HG03064 (cell line): ENCODE measurements around the gene NHLRC4.

Experiments used
- ATAC-seq: cut with Tn5 transposase; IDR thresholded peaks from one replicate; pipeline ENCODE4 v1.9.1; 2021; ENCODE audit warnings: low read depth; ENCODE audit not compliant: unreplicated experiment

The NHLRC4 gene

DNA sequence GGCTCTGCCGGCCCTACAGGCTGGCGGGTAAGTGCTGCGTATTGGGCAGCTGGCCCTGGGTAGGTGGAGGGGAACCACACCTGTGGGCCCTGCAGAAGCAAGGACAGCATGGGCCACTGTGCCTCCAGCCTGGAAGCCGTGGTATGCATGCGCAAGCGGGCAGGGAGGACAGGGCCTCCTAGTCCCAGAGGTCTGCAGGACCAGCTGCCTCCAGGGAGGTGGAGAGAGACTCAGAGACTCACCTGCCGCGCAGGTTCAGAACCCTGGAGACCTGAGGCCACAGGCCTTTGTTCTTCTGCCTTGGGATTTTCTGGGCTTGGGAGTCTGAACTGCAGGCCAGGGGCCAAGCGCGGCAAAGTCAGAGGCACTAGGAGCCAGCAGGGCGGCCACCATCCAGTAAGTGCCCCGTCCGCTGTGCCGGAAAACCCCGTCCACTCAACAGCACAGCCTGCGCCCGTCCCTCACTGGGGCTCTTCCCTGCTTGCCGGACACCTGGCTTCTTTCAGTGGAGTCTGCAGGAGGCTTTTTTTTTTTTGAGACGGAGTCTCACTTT is 14.2 kb downstream of the NHLRC4 start:
- ATAC-seq = no peak

DNA sequence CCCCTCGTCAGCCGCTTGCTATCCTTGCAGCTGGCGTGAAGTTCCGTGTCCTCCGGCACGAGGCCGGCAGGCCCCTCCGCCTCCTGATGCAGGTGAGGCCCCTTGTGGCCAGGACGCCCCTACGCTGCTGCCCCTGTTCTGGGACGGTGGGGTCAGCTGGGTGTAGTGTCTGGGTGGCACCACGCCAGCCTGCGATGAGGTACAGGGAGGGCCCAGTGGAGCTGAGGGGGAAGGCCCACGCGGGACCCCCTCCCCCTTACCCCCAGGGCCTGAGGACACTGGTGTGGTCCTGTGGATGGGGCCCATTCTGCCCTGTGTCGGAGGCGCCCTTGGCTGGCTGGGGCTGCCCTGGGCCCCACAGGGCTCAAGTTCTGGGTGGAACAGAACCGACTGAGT is 15.4 kb downstream of the NHLRC4 start:
- no peak for ATAC-seq

DNA sequence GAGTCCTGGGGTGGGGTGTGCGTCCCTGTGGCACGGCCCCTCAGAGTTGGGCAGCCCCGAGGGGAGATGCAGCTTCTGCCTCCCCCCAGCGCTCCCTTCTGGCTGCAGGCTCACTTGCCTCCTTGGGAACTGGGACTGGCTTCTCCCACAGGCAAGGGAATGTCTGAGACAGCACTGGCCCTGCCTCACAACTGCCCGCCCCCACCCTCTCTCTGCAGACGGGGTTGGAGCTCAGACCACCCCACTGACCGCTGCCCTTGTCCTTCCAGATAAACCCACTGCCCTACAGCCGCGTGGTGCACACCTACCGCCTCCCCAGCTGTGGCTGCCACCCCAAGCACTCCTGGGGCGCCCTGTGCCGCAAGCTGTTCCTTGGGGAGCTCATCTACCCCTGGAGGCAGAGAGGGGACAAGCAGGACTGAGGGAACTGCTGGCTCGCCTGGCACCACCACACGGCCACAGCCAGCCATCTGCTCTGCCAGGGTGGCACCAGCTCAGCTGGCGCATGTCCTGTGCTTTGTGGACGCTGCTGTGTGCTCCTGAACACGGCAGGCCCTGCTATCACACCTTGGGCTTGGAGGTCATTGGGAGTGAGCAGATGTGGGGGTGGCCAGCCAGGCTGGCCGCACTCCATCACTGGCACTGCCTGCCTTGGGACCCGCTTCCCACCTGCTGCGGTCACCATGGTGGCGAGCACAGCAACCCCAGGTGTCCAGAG is 16.0 kb downstream of the NHLRC4 start:
- ATAC-seq = no peak

DNA sequence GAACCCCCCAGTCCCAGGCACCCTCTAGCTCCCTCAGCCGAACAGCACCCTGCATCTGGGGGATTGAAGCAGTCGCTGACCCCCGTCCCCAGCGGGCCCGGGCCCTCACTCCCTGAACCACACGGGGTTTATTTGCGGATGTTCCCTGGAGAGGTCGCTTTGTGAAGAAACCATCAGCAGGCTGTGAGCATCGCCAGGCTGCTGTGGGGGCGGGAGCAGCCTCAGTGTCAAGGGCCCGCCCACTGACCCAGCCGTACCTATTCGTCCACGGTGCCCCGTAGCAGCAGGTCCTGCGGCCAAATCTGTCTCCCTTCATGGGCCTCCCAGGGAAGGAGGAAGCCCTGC is 16.6 kb downstream of the NHLRC4 start:
- no peak for ATAC-seq

DNA sequence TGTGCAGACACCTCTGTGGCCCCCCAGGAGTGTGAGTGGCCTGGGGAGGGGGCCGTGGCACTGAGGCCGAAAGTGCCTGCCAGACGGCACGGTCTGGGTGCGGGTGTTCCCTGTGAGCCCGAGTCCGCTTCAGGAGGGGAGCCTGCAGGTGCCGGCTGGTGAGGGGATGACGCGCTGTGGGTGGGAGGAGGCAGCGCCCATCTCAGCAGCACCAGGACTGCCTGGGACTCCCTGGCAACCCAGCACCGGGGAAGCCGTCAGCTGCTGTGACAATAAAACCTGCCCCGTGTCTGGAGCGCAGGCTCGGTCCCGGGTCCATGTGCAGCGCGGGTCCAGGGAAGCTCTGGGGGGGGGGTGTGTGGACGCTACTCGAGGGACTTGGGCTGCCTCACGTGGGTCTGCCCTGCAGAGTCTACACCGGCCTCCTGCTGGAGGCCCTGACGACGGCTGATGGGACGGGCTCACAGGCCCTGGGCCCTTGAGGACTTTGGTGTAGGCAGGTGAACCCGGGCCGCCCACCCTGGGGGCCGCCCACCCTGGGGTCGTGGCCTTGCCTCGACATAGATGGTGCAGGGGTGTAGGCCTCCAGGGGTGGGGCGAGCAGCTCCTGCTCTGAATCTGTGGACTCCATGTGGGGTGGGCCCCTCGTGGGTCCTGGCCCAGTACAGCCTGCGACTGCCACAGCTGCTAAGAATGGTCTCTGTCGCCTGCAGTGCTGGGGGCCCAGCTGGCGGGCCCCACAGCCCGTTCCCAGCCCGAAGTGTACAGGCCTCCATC is 17.2 kb downstream of the NHLRC4 start:
- no peak for ATAC-seq

DNA sequence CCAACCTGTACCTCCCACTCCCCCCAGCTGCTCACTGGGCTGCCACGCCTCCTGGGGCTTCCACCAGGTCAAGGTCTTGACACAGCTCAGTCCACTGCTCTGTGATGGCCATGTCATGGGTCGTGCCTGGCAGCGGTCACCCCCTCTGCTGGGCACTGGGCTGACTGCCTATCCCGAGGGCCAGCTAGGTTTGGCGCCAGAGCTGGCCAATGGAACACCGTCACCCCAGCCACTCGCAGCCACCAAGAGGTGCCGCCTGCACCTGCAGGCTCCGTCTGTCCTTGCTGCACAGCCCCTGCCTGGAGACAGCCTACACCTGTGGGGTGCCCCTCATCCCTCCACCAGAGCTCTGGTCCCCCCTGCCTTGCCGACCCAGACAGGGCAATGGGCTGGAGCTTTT is 18.5 kb downstream of the NHLRC4 start:
- ATAC-seq = no peak

DNA sequence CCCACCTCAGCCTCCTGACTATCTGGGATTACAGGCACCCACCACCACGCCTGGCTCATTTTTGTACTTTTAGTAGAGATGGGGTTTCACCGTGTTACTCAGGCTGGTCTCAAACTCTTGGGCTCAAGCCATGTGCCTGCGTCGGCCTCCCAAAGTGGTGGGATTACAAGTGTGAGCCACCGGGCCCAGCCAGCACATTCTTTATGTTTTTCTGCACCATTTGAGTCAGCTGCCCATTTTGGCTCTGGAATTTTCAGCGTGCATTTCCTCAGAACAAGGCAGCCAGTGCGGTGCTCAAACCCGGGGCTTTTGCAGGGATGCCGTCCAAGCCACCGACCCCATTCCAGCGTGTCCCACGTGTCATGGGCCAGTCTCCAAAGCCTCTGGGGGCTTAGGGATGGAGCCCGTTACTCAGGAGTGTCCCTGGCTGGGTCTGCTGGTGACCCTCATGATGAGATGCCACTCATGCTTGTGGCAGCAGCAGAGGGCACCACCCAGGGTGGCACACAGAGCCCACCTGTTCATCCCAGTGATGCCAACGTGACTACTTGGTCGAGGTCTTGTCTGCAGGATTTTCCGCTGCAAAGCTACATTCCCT is 19.3 kb downstream of the NHLRC4 start:
- ATAC-seq = no peak

DNA sequence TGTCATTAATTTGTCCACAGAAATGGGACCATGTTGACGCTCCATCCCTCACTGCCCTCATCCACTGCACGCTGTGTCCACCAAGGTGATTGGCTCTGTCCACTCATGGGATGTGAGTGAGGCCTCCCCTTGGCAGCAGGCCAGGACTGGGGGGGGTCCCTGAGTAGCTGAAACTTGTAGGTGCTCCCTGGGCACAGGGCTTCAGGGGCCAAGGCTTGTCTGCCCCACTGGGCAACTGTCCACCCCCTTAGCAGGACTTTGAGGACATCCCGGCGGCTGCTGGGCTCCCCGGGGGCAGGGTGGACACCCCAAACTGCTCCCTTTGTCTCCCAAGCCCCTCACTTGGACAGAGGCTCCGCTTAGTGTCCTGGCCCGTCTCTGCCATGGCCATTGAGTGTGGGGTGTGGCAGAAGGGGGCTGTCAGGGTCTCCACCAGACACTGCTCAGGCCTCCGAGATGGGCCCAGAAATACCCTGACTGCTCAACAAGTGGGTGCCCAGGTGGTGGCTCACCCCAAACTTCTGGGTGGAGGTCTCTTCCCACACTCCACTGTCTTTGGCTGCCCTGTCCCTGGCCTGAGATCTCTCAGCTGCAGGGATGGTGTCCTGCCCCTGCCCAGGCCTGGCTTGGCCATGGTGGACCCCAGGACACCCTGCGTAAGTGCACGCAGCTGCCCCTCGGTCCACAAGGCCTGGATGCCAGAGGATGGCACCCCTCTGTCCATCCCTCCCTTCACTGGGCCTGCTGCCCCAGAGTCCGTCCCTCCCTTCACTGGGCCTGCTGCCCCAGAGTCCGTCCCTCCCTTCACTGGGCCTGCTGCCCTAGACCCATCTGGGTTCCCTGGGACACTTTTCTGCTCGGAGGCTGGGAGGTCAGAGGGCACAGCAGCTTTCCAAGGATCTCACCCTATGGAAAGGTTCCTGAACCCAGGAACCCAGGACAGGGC is 20.1 kb downstream of the NHLRC4 start:
- ATAC-seq = no peak

DNA sequence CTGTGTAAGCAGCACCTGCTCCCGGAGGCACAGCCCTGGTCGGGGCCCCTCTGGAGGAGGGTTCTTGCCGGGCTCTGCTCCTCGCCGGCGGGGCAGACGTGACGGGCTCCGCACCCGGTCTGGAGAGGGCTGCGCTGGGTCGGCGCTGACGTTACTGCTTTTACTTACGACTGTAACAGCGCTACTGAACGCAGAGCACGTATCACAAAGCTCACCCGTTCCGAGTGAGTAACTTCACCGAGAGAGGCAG is 21.8 kb downstream of the NHLRC4 start:
- peak; percentile 19 for ATAC-seq

DNA sequence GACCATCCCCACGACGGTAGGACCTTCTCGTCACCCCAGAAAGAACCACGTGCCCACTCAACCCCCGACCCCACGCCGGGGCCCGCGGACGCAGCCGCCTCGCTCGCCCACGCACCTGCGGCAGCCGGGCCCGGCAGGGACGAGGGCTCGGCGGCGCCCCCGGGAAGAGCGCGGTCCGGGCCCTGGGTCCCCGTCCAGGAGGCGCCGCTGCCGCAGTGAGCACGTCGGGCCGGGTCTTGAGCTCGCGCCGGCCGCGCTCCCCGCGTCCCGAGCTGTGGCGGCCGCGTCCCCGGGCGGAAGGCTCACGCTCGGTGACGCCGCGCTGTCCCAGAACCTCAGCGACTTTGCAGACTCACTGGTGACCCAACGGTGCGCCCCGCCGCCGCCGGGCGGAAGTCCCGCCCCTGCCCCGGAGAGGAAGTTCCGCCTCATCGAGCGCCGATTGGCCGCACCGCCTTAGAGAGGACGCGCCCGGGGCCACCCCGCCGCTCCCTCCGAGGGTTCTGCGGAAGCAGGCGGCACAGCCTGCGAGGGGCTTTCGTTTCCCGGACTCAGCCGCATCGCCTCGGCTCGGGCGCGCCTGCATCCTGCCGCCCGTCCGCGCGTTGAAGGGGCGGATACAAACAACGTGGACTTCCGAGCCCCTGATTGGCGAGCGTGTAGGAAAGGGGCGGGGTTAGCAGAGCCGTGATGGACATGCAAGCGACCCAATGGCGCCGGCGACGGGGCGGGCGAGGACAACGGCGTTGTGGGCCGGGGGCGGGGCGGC is 22.3 kb downstream of the NHLRC4 start:
- ATAC-seq = peak; percentile 60

DNA sequence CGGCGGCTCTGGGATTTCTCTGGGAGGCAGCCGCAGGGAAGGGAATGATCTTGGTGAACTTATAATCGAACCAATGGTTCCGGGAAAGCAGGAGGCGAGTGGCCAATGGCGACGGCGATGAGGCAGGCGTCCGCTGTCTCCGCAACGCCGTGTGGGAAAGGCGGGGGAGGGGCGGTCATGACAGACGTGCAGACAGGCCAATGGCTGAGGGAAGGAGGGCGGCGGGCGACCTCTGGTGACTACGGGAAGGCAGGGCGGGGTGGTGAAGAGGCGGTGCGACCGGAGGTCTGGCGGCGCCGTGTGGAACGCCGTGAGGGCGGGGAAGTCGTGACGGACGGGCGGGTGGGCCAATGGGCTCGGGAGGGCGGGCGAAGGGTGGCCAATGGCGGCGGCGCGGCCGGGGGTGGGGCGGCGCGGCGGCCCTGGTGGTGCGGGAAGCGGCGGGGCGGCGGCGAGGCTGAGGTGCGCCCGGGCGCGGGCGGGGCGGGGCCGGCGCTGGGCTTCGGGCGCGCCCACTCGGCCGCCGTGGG is 22.9 kb downstream of the NHLRC4 start, which contains the start of gene RAB40C:
Gene RAB40C, plus strand, starts transcription at position 409 of the 530 bp plus-strand sequence. CDS start 226 bp downstream, outside the sequence.
- ATAC-seq = peak; percentile 62

DNA sequence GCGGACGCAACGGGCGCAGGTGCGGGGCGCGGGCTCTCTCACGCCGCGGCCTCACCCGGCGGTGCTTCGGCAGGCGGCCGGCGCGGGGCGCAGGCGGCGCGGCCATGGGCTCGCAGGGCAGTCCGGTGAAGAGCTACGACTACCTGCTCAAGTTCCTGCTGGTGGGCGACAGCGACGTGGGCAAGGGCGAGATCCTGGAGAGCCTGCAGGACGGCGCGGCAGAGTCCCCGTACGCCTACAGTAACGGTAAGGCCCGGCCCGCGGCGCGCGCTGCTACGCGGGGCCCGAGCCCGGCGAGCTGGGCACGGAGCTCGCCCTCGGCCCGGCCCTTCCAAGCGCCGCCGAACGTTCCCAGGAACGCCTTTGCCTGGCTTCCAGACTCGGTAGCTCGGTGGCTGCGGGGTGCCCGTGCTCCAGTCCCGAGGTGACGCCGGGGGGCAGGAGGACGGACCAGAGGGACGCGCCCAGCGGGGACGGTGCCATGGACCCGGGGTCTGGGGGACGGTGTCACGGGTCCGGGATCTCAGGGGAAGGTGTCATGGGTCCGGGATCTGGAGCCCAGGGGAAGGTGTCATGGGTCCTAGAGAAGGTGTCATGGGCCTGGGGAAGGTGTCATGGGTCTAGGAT is 23.5 kb downstream of the NHLRC4 start:
- ATAC-seq = peak; percentile 4

DNA sequence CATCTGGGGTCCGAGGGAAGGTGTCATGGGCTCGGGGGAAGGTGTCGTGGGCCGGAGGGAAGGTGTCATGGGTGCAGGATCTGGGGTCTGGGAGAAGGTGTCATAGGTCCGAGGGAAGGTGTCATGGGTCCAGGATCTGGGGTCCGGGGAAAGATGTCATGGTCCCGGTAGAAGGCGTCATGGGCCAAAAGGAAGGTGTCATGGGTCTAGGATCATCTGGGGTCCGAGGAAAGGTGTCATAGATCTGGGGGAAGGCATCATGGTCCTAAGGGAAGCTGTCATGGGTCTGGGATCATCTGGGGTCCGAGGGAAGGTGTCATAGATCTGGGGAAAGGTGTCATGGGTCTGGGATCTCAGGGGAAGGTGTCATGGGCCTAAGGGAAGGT is 24.0 kb downstream of the NHLRC4 start:
- no peak for ATAC-seq

DNA sequence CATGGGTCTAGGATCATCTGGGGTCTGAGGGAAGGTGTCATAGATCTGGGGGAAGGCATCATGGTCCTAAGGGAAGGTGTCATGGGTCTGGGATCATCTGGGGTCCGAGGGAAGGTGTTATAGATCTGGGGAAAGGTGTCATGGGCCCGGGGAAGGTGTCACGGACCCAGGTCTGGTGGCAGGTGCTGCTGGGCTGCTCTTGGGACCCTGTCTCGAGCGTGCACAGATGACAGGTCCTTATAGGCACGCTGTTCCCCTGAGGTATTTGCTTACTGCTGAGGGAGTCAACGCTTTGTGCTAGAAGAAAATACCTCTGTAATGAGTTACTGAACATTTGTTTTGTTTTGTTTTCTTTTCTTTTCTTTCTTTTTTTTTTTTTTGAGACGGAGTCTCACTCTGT is 24.4 kb downstream of the NHLRC4 start:
- ATAC-seq = no peak

DNA sequence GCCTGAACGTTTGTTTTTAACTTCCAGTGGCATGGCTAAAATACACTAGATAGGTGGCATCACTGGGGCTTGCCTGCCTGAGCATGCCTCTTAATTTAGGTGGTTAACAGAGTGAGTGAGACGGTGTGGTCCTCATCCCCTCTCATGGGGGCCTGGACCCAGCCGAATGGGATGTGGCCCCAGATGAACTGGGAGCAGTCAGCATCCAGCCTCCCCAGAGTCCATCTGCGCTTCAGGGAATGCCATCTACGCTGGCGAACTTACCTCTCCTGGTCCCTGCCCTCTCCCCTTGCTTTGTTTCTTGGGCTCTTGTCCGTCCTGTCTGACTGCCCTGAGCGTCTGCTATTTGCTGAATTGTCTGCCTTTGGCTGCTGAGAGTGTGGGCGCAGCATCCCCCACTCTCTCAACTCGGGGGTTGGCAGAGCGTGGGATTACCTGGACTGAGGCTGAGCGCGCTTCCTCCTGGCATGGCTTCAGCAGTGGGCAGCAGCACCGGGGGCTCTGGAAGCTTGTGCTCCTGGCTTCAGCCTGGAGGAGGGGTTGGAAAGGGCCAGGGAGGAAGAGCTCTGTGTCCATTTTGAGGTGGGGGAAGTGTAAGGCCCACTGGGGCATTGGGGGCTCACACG is 25.2 kb downstream of the NHLRC4 start:
- no peak for ATAC-seq

DNA sequence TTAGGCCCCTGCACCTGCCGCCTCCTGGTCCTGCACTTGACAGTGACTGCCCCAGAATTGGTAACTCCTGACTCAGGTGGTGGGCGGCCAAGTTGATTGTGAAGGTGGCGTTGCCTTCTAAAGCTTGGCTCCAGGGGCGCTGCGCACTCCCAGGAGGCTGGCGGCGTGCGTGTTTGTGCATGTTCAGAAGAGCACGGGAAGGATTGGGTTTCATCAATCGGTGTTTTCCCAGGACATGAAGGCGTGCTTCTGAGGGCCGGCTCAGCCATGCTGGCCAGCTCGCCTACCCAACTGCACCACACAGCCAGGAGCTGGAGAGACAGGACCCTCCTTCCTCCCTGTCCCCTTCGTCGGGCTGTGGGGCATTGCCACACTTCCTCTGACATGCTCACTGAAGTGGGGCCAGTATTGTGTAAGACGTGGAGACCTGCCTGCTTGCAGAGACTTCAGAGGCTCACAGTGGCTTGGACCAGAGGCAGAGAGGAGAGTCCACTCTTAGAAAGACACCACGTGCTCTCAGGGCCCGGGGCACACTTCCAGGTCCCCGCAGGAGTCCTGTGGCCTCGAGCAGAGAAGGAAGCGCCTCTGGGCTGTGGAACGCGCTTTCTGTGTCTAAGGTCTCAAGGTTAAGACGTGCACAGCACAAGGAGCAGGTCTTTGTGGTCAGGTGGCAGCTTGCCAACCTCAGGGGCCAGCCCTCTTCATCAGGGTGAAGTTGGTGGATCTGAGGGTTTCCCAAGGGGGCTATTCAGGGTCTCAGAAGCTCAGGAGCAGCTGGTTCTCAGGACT is 25.9 kb downstream of the NHLRC4 start:
- ATAC-seq = no peak

DNA sequence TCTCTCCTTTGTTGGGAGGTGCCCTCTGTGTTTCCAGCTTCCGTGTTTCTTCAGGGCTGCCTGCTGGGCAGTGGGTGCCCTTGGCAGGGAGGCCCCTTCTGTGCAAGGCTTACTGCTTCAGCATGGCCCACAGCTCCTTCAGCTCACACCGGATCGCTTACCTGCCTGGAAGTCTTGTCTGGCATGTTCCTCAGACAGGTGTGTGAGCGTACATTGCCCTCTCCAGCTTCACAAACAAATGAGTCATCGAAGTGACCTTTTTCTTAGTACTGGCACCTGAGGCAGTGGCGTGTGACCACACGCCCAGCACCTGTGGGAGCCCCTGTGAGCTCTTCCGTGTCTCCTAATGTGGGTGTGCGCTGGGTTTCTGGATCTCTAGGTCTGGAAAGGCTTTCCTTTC is 26.6 kb downstream of the NHLRC4 start:
- no peak for ATAC-seq

DNA sequence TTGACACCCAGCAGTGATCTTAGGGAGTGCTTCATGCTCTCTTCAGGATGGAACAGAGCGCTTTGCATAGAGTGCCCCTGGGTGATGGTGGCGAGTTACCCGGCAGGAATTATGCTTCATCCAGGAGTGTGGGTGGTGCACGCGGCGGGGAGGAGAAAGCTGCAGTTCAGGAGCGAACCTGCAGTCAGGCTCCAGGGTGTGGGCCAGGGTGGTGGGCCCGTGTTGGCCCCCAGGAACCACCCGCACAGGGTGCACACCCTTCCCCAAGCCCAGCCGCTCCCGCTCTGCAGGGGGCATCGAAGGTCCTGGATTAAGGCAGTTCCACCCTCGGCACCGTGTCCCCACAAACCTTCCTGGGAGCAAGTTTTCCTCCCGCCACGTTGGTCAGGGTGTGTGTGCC is 27.0 kb downstream of the NHLRC4 start:
- no peak for ATAC-seq
